Neutrophil (primary cell): ENCODE measurements around the gene TRHDE.

ENCODE experiments used
- H3K27ac ChIP-seq: fragments of 200-600 bp; sonication (generic); 2 replicates; pipeline ENCODE4 v1.5.1; 2016; ENCODE audit warnings: mild to moderate bottlenecking, moderate library complexity
- H3K27me3 ChIP-seq: fragments of 200-600 bp; sonication (generic); 2 replicates; pipeline ENCODE4 v1.6.0; 2016; ENCODE audit warnings: mild to moderate bottlenecking
- H3K36me3 ChIP-seq: fragments of 200-600 bp; sonication (generic); 2 replicates; pipeline ENCODE4 v1.5.1; 2017
- H3K4me1 ChIP-seq, 2 experiments: fragments of 200-600 bp in 1 of 2; sonication (generic) in 1 of 2; 1 replicate in 1 of 2; 2 replicates in 1 of 2; pipeline versions ENCODE4 v1.5.1 to v1.6.1; 2013 to 2016; ENCODE audit warnings: low read depth in 1 of 2, low read length in 1 of 2, mild to moderate bottlenecking in 1 of 2, moderate library complexity in 1 of 2; ENCODE audit not compliant: control insufficient read depth in 1 of 2, insufficient read depth in 1 of 2
- H3K4me3 ChIP-seq, 2 experiments: fragments of 200-600 bp in 1 of 2; sonication (generic) in 1 of 2; 1 replicate in 1 of 2; 2 replicates in 1 of 2; pipeline ENCODE4 v1.5.1; 2013 to 2016; ENCODE audit warnings: low read depth in 1 of 2, low read length in 1 of 2, mild to moderate bottlenecking in 1 of 2, moderate library complexity in 1 of 2
- H3K9me3 ChIP-seq: fragments of 200-600 bp; sonication (generic); 2 replicates; pipeline ENCODE4 v1.5.1; 2016
- TF ChIP-seq, protein P1 (sequence below): fragments of 200-600 bp; sonication (generic); IDR thresholded peaks from 2 replicates; pipeline ENCODE4 v1.5.1; 2016; ENCODE audit warnings: antibody characterized with exemption

TRHDE gene

DNA sequence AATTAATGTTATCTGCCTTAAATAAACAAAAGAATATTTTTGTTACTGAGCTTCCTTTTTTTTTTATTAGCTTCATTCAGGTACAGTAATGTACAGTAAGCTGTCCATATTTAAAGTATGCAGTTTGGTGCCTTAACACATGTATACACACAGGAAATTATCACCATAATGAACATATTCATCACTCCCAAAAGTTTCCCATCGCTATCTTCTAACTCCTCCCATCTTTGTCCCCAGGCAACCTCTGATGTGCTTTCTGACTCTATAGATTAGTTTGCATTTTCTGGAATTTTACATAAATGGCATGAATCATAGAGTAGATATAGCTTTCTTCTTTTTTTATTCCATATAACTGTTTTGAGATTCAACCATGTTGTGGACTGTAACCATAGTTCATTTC is 193.0 kb downstream of the TRHDE start:
- H3K4me3 ChIP-seq = no peak overlapping the region
- H3K4me1 ChIP-seq = no peaks in the 10 kb centered on the region
- no peaks in the 10 kb centered on the region for H3K9me3 ChIP-seq
- H3K36me3 ChIP-seq = no peaks in the 10 kb centered on the region
- H3K27me3 ChIP-seq = no peaks in the 10 kb centered on the region
- TF ChIP-seq, protein P1, sequence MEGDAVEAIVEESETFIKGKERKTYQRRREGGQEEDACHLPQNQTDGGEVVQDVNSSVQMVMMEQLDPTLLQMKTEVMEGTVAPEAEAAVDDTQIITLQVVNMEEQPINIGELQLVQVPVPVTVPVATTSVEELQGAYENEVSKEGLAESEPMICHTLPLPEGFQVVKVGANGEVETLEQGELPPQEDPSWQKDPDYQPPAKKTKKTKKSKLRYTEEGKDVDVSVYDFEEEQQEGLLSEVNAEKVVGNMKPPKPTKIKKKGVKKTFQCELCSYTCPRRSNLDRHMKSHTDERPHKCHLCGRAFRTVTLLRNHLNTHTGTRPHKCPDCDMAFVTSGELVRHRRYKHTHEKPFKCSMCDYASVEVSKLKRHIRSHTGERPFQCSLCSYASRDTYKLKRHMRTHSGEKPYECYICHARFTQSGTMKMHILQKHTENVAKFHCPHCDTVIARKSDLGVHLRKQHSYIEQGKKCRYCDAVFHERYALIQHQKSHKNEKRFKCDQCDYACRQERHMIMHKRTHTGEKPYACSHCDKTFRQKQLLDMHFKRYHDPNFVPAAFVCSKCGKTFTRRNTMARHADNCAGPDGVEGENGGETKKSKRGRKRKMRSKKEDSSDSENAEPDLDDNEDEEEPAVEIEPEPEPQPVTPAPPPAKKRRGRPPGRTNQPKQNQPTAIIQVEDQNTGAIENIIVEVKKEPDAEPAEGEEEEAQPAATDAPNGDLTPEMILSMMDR = no peak
- H3K27ac ChIP-seq = no peak overlapping the region

DNA sequence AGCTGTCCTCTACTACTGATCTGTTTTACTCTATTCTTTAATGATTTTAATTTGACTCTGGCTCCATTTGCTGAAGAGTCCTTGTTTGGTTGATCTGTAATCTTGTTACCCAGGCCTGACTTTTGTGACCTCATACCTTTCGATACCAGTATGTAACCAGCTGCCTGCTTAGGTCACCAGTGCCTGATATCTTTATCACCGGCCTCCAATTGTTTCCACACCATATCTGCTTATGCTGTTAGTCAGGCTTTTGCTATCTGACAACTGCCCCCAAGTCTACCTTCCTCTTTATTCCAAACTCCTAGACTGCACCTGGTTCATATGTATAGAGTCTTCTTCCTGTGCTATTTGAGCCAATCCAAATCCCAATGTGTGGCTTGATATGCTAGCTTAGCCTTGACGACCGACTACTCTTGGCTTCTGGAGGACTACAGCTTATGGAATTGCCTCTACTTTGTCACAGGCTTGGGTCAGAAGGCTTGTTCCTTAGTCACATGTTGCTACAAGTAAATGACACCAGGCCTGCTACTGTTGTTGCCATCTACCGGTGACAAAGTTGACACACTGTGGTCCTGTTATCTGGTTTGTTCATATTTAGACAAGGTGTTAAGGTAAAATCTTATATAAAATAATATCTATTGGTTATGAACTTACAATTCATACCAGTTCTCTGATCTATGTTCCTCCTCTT is 193.9 kb downstream of the TRHDE start:
- TF ChIP-seq, protein P1 = no peak
- Histone ChIP-seq H3K4me3 (no peak overlapping the region), H3K36me3 (no peaks in the 10 kb centered on the region), H3K4me1 (no peaks in the 10 kb centered on the region), H3K27ac (no peak overlapping the region), H3K27me3 (no peaks in the 10 kb centered on the region), H3K9me3 (no peaks in the 10 kb centered on the region)

DNA sequence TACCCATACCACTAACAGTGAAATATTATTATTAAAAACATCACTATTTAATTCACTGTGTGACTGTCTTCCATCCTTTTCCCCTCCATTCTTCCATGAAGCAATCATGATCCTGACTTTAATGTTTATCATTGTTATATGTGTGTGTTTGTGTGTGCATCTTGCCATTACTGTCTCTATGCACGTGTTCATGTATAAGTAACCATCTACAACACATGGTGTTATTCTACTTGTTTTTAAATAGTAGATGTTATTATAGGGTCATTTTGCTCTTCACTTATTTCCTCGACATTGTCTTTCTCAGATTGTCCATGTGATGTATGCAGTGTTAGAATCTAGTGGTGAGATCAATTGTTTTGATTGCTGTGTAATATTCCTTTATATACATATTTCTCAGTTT is 195.8 kb downstream of the TRHDE start:
- no peaks in the 10 kb centered on the region for H3K4me1 ChIP-seq
- H3K4me3 ChIP-seq = no peak overlapping the region
- no peak overlapping the region for H3K27ac ChIP-seq
- H3K9me3 ChIP-seq = no peaks in the 10 kb centered on the region
- no peaks in the 10 kb centered on the region for H3K27me3 ChIP-seq
- no peaks in the 10 kb centered on the region for H3K36me3 ChIP-seq
- TF ChIP-seq, protein P1 = no peak

DNA sequence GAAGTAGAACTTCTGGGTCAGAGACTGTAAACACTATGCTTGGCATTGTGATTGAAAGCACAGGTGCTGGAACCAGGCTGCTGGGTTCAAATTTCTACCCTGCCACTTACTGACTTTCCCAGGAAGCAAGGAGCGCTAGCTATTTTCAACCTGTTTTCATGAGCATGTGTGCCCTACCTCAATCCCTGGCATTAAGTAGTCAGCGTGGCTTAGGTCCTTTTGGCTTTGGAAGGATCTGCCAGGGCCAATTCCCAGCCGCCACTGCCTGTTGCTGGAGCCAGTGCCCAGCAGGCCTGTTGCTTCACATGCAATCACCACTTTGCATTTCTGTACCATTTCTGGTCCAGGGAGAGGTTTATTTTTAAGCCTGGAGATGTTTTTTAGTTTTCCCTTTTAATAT is 196.3 kb downstream of the TRHDE start:
- H3K27me3 ChIP-seq = no peaks in the 10 kb centered on the region
- no peak overlapping the region for H3K4me3 ChIP-seq
- no peaks in the 10 kb centered on the region for H3K4me1 ChIP-seq
- no peaks in the 10 kb centered on the region for H3K9me3 ChIP-seq
- TF ChIP-seq, protein P1 = no peak
- H3K36me3 ChIP-seq = no peaks in the 10 kb centered on the region
- no peak overlapping the region for H3K27ac ChIP-seq

DNA sequence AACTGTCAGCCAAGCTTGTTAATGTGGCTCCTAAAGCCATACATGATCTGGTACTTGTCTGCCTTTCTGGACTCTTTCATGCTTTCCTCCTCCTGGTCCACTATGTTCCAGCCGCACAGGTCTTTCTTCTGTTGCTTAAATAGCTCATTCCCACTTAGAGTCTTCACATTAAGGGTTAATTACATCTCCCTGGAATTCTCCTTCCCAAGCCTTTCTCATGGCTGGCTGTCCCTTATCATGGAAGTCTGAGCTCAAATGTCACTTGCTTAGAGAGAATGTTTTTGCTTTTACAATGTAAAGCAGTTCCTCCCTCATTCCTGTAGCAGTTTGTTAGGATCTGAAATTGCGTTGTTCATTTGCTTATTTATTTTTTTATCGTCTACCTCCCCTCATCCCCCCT is 199.6 kb downstream of the TRHDE start:
- Histone ChIP-seq H3K36me3 (no peaks in the 10 kb centered on the region), H3K4me3 (no peak overlapping the region), H3K4me1 (no peaks in the 10 kb centered on the region), H3K27me3 (no peaks in the 10 kb centered on the region), H3K9me3 (no peaks in the 10 kb centered on the region), H3K27ac (no peak overlapping the region)
- TF ChIP-seq, protein P1 = no peak
